Neural progenitor cell (in vitro differentiated cells): Measurements from ENCODE around the gene ASPHD2. TPM values are rescaled to one million over a fixed set of nuclear protein-coding genes. Genes with fewer than 3 reads are reported as not detected.

Source experiments
- DNase-seq: peaks from one replicate; pipeline ENCODE4 v3.0.0-alpha.2; 2016; ENCODE audit warnings: low spot score
- H2AFZ ChIP-seq: fragments of 200-600 bp; sonication (generic); replicated peaks from 2 replicates; pipeline ENCODE4 v1.6.1; 2016; ENCODE audit warnings: antibody characterized with exemption
- H3F3A ChIP-seq: fragments of 200-600 bp; sonication (generic); 2 replicates; pipeline ENCODE4 v1.6.1; 2016; ENCODE audit warnings: antibody characterized with exemption, low read depth
- H3K27ac ChIP-seq: fragments of 200-600 bp; sonication (generic); 2 replicates; pipeline ENCODE4 v1.5.1; 2016; ENCODE audit warnings: mild to moderate bottlenecking
- H3K27me3 ChIP-seq: fragments of 200-600 bp; sonication (generic); 2 replicates; pipeline ENCODE4 v1.6.1; 2016; ENCODE audit warnings: mild to moderate bottlenecking, moderate library complexity
- H3K36me3 ChIP-seq: fragments of 200-600 bp; sonication (generic); 2 replicates; pipeline ENCODE4 v1.5.1; 2016
- H3K4me1 ChIP-seq: fragments of 200-600 bp; sonication (generic); 2 replicates; pipeline ENCODE4 v1.6.1; 2016; ENCODE audit warnings: mixed run types
- H3K4me2 ChIP-seq: fragments of 200-600 bp; sonication (generic); 2 replicates; pipeline ENCODE4 v1.6.1; 2016
- H3K4me3 ChIP-seq: fragments of 200-600 bp; sonication (generic); 2 replicates; pipeline ENCODE4 v1.5.1; 2016
- H3K79me2 ChIP-seq: fragments of 200-600 bp; sonication (generic); 2 replicates; pipeline ENCODE4 v1.6.1; 2016; ENCODE audit warnings: low read depth
- H3K9ac ChIP-seq: fragments of 200-600 bp; sonication (generic); 2 replicates; pipeline ENCODE4 v1.6.1; 2016
- H3K9me3 ChIP-seq: fragments of 200-600 bp; sonication (generic); 2 replicates; pipeline ENCODE4 v1.5.1; 2016; ENCODE audit warnings: low read depth
- H4K20me1 ChIP-seq: fragments of 200-600 bp; sonication (generic); 2 replicates; pipeline ENCODE4 v1.6.1; 2016; ENCODE audit warnings: low read depth
- H3K27ac Mint-ChIP-seq: 3 replicates; pipeline ENCODE4 v1.8.0; 2021; ENCODE audit warnings: mixed read lengths
- H3K27me3 Mint-ChIP-seq: 2 replicates; pipeline ENCODE4 v1.8.0; 2022; ENCODE audit warnings: low read depth, mild to moderate bottlenecking, inconsistent platforms, moderate library complexity, mixed read lengths; ENCODE audit not compliant: insufficient read depth
- H3K36me3 Mint-ChIP-seq: 3 replicates; pipeline ENCODE4 v1.8.0; 2021; ENCODE audit warnings: mixed read lengths
- H3K4me1 Mint-ChIP-seq: 3 replicates; pipeline ENCODE4 v1.8.0; 2021; ENCODE audit warnings: mixed read lengths
- H3K4me3 Mint-ChIP-seq: 3 replicates; pipeline ENCODE4 v1.8.0; 2021; ENCODE audit warnings: mild to moderate bottlenecking, moderate library complexity, mixed read lengths
- H3K9me3 Mint-ChIP-seq: 3 replicates; pipeline ENCODE4 v1.8.0; 2020; ENCODE audit warnings: mixed read lengths
- CTCF ChIP-seq: fragments of 200-600 bp; sonication (generic); IDR thresholded peaks from 2 replicates; pipeline ENCODE4 v1.5.1; 2017; ENCODE audit warnings: antibody characterized with exemption, mild to moderate bottlenecking
- EZH2 ChIP-seq: fragments of 200-600 bp; sonication (generic); IDR thresholded peaks from 2 replicates; pipeline ENCODE4 v1.6.1; 2017; ENCODE audit warnings: antibody characterized with exemption, mild to moderate bottlenecking, moderate library complexity
- EZH2phosphoT487 ChIP-seq: fragments of 200-600 bp; sonication (generic); IDR thresholded peaks from 2 replicates; pipeline ENCODE4 v1.6.1; 2017; ENCODE audit warnings: antibody characterized with exemption
- total RNA-seq: library from RNA; depleted of rRNA; stranded (reverse); fragments of >200 nt; gene quantifications from 2 replicates; pipeline ENCODE4 v1.2.3, GENCODE V29; 2015; ENCODE audit warnings: low replicate concordance

Gene ASPHD2
- total RNA-seq, 1 donor from 2014 or later: 9.3 TPM

- no peak overlapping the region for H3K9ac ChIP-seq
- H3K27me3 Mint-ChIP-seq: peaks cover 9% of the 10 kb centered on the region
- H4K20me1 ChIP-seq: no peaks in the 10 kb centered on the region
- TF ChIP-seq EZH2 (no peak), CTCF (no peak), EZH2phosphoT487 (no peak)
- H3K27ac ChIP-seq: no peak overlapping the region
- H3K9me3 Mint-ChIP-seq: peaks cover 11% of the 10 kb centered on the region
- no peak overlapping the region for H2AFZ ChIP-seq
- no peak overlapping the region for H3K4me3 ChIP-seq
- H3K36me3 ChIP-seq: no peaks in the 10 kb centered on the region
- no peaks in the 10 kb centered on the region for H3K36me3 Mint-ChIP-seq
- no peaks in the 10 kb centered on the region for H3K9me3 ChIP-seq
- no peak overlapping the region for H3K27ac Mint-ChIP-seq
- H3F3A ChIP-seq: no peaks in the 10 kb centered on the region
- no peak for DNase-seq
- no peak overlapping the region for H3K4me2 ChIP-seq
- no peaks in the 10 kb centered on the region for H3K79me2 ChIP-seq
- H3K4me1 ChIP-seq: peaks cover 13% of the 10 kb centered on the region
- H3K27me3 ChIP-seq: peaks cover 34% of the 10 kb centered on the region
- peaks cover 12% of the 10 kb centered on the region for H3K4me1 Mint-ChIP-seq
- H3K4me3 Mint-ChIP-seq: no peak overlapping the region
Measured at GRCh38 chr22:26383968-26384556, 45.0 kb upstream of the ASPHD2 start.

GRCh38 chr22:26385164-26385563 lies 43.9 kb upstream of the ASPHD2 start:
- Histone ChIP-seq H3K79me2 (no peaks in the 10 kb centered on the region), H3K4me2 (no peak overlapping the region), H3K9me3 (no peaks in the 10 kb centered on the region), H3F3A (no peaks in the 10 kb centered on the region), H2AFZ (no peak overlapping the region), H3K27me3 (peaks cover 28% of the 10 kb centered on the region), H3K27ac (no peak overlapping the region), H3K4me1 (peaks cover 13% of the 10 kb centered on the region), H3K4me3 (no peak overlapping the region), H3K9ac (no peak overlapping the region), H4K20me1 (no peaks in the 10 kb centered on the region), H3K36me3 (no peaks in the 10 kb centered on the region)
- TF ChIP-seq CTCF: no peak
- no peak for TF ChIP-seq EZH2phosphoT487
- TF ChIP-seq EZH2: no peak
- Mint-ChIP-seq H3K9me3 (peaks cover 6% of the 10 kb centered on the region), H3K27ac (no peak overlapping the region), H3K4me3 (no peak overlapping the region), H3K27me3 (peaks cover 9% of the 10 kb centered on the region), H3K36me3 (no peaks in the 10 kb centered on the region), H3K4me1 (peaks cover 12% of the 10 kb centered on the region)
- no peak for DNase-seq

- no peak for TF ChIP-seq EZH2
- TF ChIP-seq EZH2phosphoT487: no peak
- TF ChIP-seq CTCF: no peak
- no peaks in the 10 kb centered on the region for H3K27me3 ChIP-seq
- H3K9ac ChIP-seq: no peak overlapping the region
- Mint-ChIP-seq H3K27me3 (peaks cover 6% of the 10 kb centered on the region), H3K4me3 (no peak overlapping the region), H3K36me3 (no peaks in the 10 kb centered on the region), H3K27ac (no peak overlapping the region), H3K4me1 (peaks cover 27% of the 10 kb centered on the region), H3K9me3 (peaks cover 6% of the 10 kb centered on the region)
- H4K20me1 ChIP-seq: no peaks in the 10 kb centered on the region
- no peaks in the 10 kb centered on the region for H3K9me3 ChIP-seq
- no peak overlapping the region for H2AFZ ChIP-seq
- no peak overlapping the region for H3K27ac ChIP-seq
- H3K4me1 ChIP-seq: peaks cover 26% of the 10 kb centered on the region
- no peak overlapping the region for H3K4me2 ChIP-seq
- H3K4me3 ChIP-seq: no peak overlapping the region
- peaks cover 8% of the 10 kb centered on the region for H3F3A ChIP-seq
- no peaks in the 10 kb centered on the region for H3K36me3 ChIP-seq
- no peak for DNase-seq
- H3K79me2 ChIP-seq: no peaks in the 10 kb centered on the region
Measured at GRCh38 chr22:26389125-26389524, 39.9 kb upstream of the ASPHD2 start.
